ENCODE results near the gene GALNS. TPM values are rescaled to one million over a fixed set of nuclear protein-coding genes. Genes with fewer than 3 reads are reported as not detected.

The GALNS gene
- total and polyA plus RNA-seq, 2 of the 4 experiments (the other 2 are of a cell fraction): 7.2 to 32.5 TPM

DNA sequence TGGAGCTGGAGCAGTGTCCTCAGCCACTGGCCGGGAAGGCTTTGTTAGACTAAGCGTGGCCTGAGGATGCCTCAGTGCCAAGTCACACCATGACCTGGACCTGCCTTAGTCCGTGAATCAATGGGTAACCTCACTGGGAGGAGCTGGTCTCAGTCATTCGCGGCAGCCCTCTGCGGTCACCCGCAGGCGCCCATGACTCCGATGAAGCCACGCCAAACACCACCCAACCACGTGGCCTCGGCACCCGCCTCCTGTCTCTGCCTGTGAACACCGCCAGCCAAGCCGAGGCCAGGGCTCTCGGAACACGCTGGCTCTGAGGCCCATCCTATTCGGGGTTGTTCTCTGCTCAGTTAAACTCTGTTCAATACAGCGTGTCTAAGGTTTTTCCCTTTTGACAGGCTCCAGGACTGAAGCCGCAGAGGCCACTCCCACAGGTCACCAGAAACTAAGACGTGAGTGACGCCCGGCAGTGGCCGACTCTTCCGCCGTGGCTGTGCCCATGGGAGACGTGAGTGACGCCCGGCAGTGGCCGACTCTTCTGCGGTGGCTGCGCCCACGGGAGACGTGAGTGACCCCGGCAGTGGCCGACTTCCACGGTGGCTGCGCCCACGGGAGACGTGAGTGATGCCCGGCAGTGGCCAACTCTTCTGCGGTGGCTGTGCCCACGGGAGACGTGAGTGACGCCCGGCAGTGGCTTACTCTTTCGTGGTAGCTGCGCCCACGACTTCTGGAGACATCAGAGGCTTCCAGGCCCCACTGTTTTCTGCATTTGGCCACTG is 26.6 kb upstream of the GALNS start:
- Histone ChIP-seq H3K4ac (ENCODE audit: low read depth, low read length) (no peak overlapping the region), H3K9ac (ENCODE audit: low read depth, low read length) (no peak overlapping the region), H3K14ac (replicated peaks; ENCODE audit: low read depth, low read length) (no peak overlapping the region), H2BK20ac (ENCODE audit: low read depth, low read length) (no peak overlapping the region), H4K91ac (ENCODE audit: insufficient read depth, low read depth, low read length) (no peak overlapping the region), H3K9me3 (ENCODE audit: control insufficient read depth, insufficient read depth, low read length) (no peaks in the 10 kb centered on the region), H3K27me3 (ENCODE audit: control insufficient read depth, insufficient read depth, low read length) (peaks cover 24% of the 10 kb centered on the region), H2AK5ac (ENCODE audit: low read depth, low read length) (no peak overlapping the region), H3K36me3 (ENCODE audit: control insufficient read depth, insufficient read depth, low read length) (no peaks in the 10 kb centered on the region), H2BK120ac (ENCODE audit: low read depth, low read length) (no peak overlapping the region), H3K56ac (ENCODE audit: extremely low read depth, insufficient read depth, low read length) (no peak overlapping the region), H4K20me1 (ENCODE audit: insufficient read depth, low read length) (no peaks in the 10 kb centered on the region), H3K9me1 (ENCODE audit: insufficient read depth, low read length) (no peaks in the 10 kb centered on the region), H4K5ac (ENCODE audit: low read depth, low read length) (no peak overlapping the region), H3K27ac (ENCODE audit: insufficient read depth, low read length) (no peak overlapping the region), H3K23ac (ENCODE audit: low read depth, low read length) (no peak overlapping the region), H4K8ac (ENCODE audit: low read depth in 2 of 2, low read length in 2 of 2) (no peak overlapping the region), H2BK5ac (ENCODE audit: low read depth, low read length, poor library complexity, severe bottlenecking) (no peak overlapping the region), H3K79me1 (ENCODE audit: low read depth in 1 of 2, low read length in 2 of 2) (no peaks in the 10 kb centered on the region), H3K18ac (ENCODE audit: low read depth, low read length) (no peak overlapping the region), H2AK9ac (replicated peaks; ENCODE audit: low read depth, low read length, poor library complexity) (no peak overlapping the region), H3K4me3 (ENCODE audit: insufficient read depth, low read depth, low read length) (no peak overlapping the region), H3K4me1 (ENCODE audit: control insufficient read depth, insufficient read depth, low read length) (peaks cover 8% of the 10 kb centered on the region; the same call in 1 of the 2 replicates), H3K4me2 (ENCODE audit: low read depth, low read length) (no peak overlapping the region), H2AFZ (replicated peaks; ENCODE audit: low read length, poor library complexity) (no peak overlapping the region), H2BK15ac (ENCODE audit: low read depth, low read length) (no peak overlapping the region)
- WGBS, 2 experiments (ENCODE audit: extremely low coverage in 2 of 2, insufficient read length in 1 of 2): 92% methylated on average over 34 of the region's 49 CpGs; no CpG with 5 or more reads in 1 of the 2 experiments
- ChIA-PET POLR2A (ENCODE audit: unreplicated experiment) (no interaction called here), CTCF (no interaction called here)
- intact Hi-C loops (cut with micrococcal nuclease): no loop called here
- no peak for ATAC-seq (ENCODE audit: low read depth)
- no TSS peak for BruUV-seq (replicated peaks)
- in situ Hi-C loops (cut with MboI; ENCODE audit: low sequenced_read_pairs): no loop called here
- no peak for DNase-seq
- dilution Hi-C loops (cut with HindIII; ENCODE audit: low sequenced_read_pairs, unreplicated experiment): no loop called here
- TF ChIP-seq, protein P1, sequence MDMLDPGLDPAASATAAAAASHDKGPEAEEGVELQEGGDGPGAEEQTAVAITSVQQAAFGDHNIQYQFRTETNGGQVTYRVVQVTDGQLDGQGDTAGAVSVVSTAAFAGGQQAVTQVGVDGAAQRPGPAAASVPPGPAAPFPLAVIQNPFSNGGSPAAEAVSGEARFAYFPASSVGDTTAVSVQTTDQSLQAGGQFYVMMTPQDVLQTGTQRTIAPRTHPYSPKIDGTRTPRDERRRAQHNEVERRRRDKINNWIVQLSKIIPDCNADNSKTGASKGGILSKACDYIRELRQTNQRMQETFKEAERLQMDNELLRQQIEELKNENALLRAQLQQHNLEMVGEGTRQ (IDR thresholded peaks at IDR 0.05; ENCODE audit: low read depth, low read length): no peak
- TF ChIP-seq CHD1 (IDR thresholded peaks at IDR 0.05; ENCODE audit: low read depth, low read length): no peak
- TF ChIP-seq, protein P2, sequence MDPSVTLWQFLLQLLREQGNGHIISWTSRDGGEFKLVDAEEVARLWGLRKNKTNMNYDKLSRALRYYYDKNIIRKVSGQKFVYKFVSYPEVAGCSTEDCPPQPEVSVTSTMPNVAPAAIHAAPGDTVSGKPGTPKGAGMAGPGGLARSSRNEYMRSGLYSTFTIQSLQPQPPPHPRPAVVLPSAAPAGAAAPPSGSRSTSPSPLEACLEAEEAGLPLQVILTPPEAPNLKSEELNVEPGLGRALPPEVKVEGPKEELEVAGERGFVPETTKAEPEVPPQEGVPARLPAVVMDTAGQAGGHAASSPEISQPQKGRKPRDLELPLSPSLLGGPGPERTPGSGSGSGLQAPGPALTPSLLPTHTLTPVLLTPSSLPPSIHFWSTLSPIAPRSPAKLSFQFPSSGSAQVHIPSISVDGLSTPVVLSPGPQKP (IDR thresholded peaks at IDR 0.05; ENCODE audit: borderline replicate concordance, low read depth, low read length): no peak
- TF ChIP-seq RAD21 (IDR thresholded peaks at IDR 0.05; ENCODE audit: low read length): no peak

All from IMR-90 (cell line).